ENCODE data around the gene CCDC73.

- TF ChIP-seq EZH2 (IDR thresholded peaks at IDR 0.05; ENCODE audit: borderline replicate concordance, insufficient read depth, low read depth, low read length, poor library complexity, severe bottlenecking), result no peak
- TF ChIP-seq, protein P1, sequence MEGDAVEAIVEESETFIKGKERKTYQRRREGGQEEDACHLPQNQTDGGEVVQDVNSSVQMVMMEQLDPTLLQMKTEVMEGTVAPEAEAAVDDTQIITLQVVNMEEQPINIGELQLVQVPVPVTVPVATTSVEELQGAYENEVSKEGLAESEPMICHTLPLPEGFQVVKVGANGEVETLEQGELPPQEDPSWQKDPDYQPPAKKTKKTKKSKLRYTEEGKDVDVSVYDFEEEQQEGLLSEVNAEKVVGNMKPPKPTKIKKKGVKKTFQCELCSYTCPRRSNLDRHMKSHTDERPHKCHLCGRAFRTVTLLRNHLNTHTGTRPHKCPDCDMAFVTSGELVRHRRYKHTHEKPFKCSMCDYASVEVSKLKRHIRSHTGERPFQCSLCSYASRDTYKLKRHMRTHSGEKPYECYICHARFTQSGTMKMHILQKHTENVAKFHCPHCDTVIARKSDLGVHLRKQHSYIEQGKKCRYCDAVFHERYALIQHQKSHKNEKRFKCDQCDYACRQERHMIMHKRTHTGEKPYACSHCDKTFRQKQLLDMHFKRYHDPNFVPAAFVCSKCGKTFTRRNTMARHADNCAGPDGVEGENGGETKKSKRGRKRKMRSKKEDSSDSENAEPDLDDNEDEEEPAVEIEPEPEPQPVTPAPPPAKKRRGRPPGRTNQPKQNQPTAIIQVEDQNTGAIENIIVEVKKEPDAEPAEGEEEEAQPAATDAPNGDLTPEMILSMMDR (IDR thresholded peaks at IDR 0.05), result no peak
Measured at GRCh38 chr11:32826113-32826512, 31.7 kb upstream of the CCDC73 start.

Measured in B cell (primary cell).